ENCODE measurements around the gene MBIP.

The MBIP gene

GRCh38 chr14:36300337-36300736 is 20.1 kb downstream of the MBIP start:
- POLR2A ChIA-PET = no interaction called here
- DNase-seq (ENCODE audit: extremely low spot score) = no peak
- CTCF ChIA-PET = no interaction called here
- TF ChIP-seq HDGF (IDR thresholded peaks at IDR 0.05; ENCODE audit: borderline replicate concordance) (no peak), SP1 (IDR thresholded peaks at IDR 0.05) (no peak), ELF4 (IDR thresholded peaks at IDR 0.05) (no peak), BHLHE40 (IDR thresholded peaks at IDR 0.05; ENCODE audit: borderline replicate concordance) (no peak), TARDBP (IDR thresholded peaks at IDR 0.05) (no peak), NFRKB (IDR thresholded peaks at IDR 0.05) (no peak), L3MBTL2 (conservative IDR thresholded peaks at IDR 0.05) (no peak), ARNT (IDR thresholded peaks at IDR 0.05) (no peak), FOXK2 (IDR thresholded peaks at IDR 0.05) (no peak), LEF1 (IDR thresholded peaks at IDR 0.05; ENCODE audit: borderline replicate concordance) (no peak), PKNOX1 (IDR thresholded peaks at IDR 0.05) (no peak), CTBP1 (IDR thresholded peaks at IDR 0.05; ENCODE audit: borderline replicate concordance) (no peak), FOXA1 (IDR thresholded peaks at IDR 0.05) (no peak), FOXM1 (IDR thresholded peaks at IDR 0.05; ENCODE audit: borderline replicate concordance) (no peak), SUZ12 (IDR thresholded peaks at IDR 0.05) (no peak), ZNF384 (IDR thresholded peaks at IDR 0.05) (no peak)

- POLR2A ChIA-PET = interaction anchor here (1.0 kb wide), 1 partner anchor 73 kb away, joined by 3 read pairs; no protein-coding TSS in a partner anchor
- TF ChIP-seq L3MBTL2 (conservative IDR thresholded peaks at IDR 0.05) = no peak
- no peak for TF ChIP-seq ELF4 (IDR thresholded peaks at IDR 0.05)
- no peak for TF ChIP-seq FOXM1 (IDR thresholded peaks at IDR 0.05; ENCODE audit: borderline replicate concordance)
- TF ChIP-seq TARDBP (IDR thresholded peaks at IDR 0.05) = no peak
- TF ChIP-seq LEF1 (IDR thresholded peaks at IDR 0.05; ENCODE audit: borderline replicate concordance) = no peak
- no peak for TF ChIP-seq FOXK2 (IDR thresholded peaks at IDR 0.05)
- TF ChIP-seq ZNF384 (IDR thresholded peaks at IDR 0.05) = no peak
- no peak for TF ChIP-seq PKNOX1 (IDR thresholded peaks at IDR 0.05)
- no peak for TF ChIP-seq SP1 (IDR thresholded peaks at IDR 0.05)
- no peak for TF ChIP-seq FOXA1 (IDR thresholded peaks at IDR 0.05)
- TF ChIP-seq CTBP1 (IDR thresholded peaks at IDR 0.05; ENCODE audit: borderline replicate concordance) = no peak
- TF ChIP-seq BHLHE40 (IDR thresholded peaks at IDR 0.05; ENCODE audit: borderline replicate concordance) = no peak
- TF ChIP-seq NFRKB (IDR thresholded peaks at IDR 0.05) = no peak
- no peak for TF ChIP-seq SUZ12 (IDR thresholded peaks at IDR 0.05)
- TF ChIP-seq ARNT (IDR thresholded peaks at IDR 0.05) = no peak
- TF ChIP-seq HDGF (IDR thresholded peaks at IDR 0.05; ENCODE audit: borderline replicate concordance) = no peak
- no peak for DNase-seq (ENCODE audit: extremely low spot score)
- CTCF ChIA-PET = interaction anchor here (0.6 to 0.7 kb wide), 2 partner anchors 63 to 86 kb away, joined by 3 read pairs; no protein-coding TSS in a partner anchor
These were observed 24.5 kb downstream of the MBIP start for GRCh38 chr14:36295642-36296627.

- ChIA-PET CTCF (interaction anchor here (0.9 kb wide), 1 partner anchor 11 kb away, joined by 3 read pairs; no protein-coding TSS in a partner anchor), POLR2A (no interaction called here)
- no peak for TF ChIP-seq ZNF384 (IDR thresholded peaks at IDR 0.05)
- DNase-seq (ENCODE audit: extremely low spot score) = no peak
These were observed 25.9 kb downstream of the MBIP start for GRCh38 chr14:36294543-36294942.

- TF ChIP-seq BHLHE40 (IDR thresholded peaks at IDR 0.05; ENCODE audit: borderline replicate concordance) (no peak), ZNF384 (IDR thresholded peaks at IDR 0.05) (no peak), FOXM1 (IDR thresholded peaks at IDR 0.05; ENCODE audit: borderline replicate concordance) (no peak), L3MBTL2 (conservative IDR thresholded peaks at IDR 0.05) (no peak), HDGF (IDR thresholded peaks at IDR 0.05; ENCODE audit: borderline replicate concordance) (no peak)
- no peak for DNase-seq (ENCODE audit: extremely low spot score)
- ChIA-PET CTCF (interaction anchor here (0.5 kb wide), 1 partner anchor 46 kb away, joined by 3 read pairs; no protein-coding TSS in a partner anchor), POLR2A (no interaction called here)
These were observed 26.6 kb downstream of the MBIP start for GRCh38 chr14:36293824-36294223.

GRCh38 chr14:36289954-36290353 is 30.5 kb downstream of the MBIP start:
- POLR2A ChIA-PET = no interaction called here

More at GRCh38 chr14:36289954-36290353, 30.5 kb downstream of the MBIP start:
- no peak for DNase-seq (ENCODE audit: extremely low spot score)
- no peak for TF ChIP-seq SUZ12 (IDR thresholded peaks at IDR 0.05)
- TF ChIP-seq FOXM1 (IDR thresholded peaks at IDR 0.05; ENCODE audit: borderline replicate concordance) = no peak
- TF ChIP-seq NFRKB (IDR thresholded peaks at IDR 0.05) = no peak
- no peak for TF ChIP-seq TARDBP (IDR thresholded peaks at IDR 0.05)
- TF ChIP-seq PKNOX1 (IDR thresholded peaks at IDR 0.05) = no peak
- no peak for TF ChIP-seq FOXA1 (IDR thresholded peaks at IDR 0.05)
- TF ChIP-seq LEF1 (IDR thresholded peaks at IDR 0.05; ENCODE audit: borderline replicate concordance) = no peak
- no peak for TF ChIP-seq SP1 (IDR thresholded peaks at IDR 0.05)
- no peak for TF ChIP-seq L3MBTL2 (conservative IDR thresholded peaks at IDR 0.05)
- no peak for TF ChIP-seq FOXK2 (IDR thresholded peaks at IDR 0.05)
- CTCF ChIA-PET = interaction anchor here (1.0 kb wide), 1 partner anchor 219 kb away, joined by 3 read pairs; no protein-coding TSS in a partner anchor
